ENCODE measurements around the gene MLC1. TPM values are rescaled to one million over a fixed set of nuclear protein-coding genes. Genes with fewer than 3 reads are reported as not detected.

Gene MLC1
- total RNA-seq, 4 donors from 2014 or later, result under 0.01 to 0.70 TPM; not detected in 2

GRCh38 chr22:50078761-50079160 lies 6.5 kb downstream of the MLC1 start:
- no peak overlapping the region for H3K4me3 ChIP-seq
- whole genome bisulfite sequencing, 2 donors, result 57 to 73% methylated on average over 9 of the region's 9 CpGs
- no peaks in the 10 kb centered on the region for H3K9me3 ChIP-seq

GRCh38 chr22:50078246-50078645 lies 7.0 kb downstream of the MLC1 start:
- no peak for TF ChIP-seq POLR2A (IDR thresholded peaks at IDR 0.05)
- TF ChIP-seq, protein P1, sequence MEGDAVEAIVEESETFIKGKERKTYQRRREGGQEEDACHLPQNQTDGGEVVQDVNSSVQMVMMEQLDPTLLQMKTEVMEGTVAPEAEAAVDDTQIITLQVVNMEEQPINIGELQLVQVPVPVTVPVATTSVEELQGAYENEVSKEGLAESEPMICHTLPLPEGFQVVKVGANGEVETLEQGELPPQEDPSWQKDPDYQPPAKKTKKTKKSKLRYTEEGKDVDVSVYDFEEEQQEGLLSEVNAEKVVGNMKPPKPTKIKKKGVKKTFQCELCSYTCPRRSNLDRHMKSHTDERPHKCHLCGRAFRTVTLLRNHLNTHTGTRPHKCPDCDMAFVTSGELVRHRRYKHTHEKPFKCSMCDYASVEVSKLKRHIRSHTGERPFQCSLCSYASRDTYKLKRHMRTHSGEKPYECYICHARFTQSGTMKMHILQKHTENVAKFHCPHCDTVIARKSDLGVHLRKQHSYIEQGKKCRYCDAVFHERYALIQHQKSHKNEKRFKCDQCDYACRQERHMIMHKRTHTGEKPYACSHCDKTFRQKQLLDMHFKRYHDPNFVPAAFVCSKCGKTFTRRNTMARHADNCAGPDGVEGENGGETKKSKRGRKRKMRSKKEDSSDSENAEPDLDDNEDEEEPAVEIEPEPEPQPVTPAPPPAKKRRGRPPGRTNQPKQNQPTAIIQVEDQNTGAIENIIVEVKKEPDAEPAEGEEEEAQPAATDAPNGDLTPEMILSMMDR (IDR thresholded peaks at IDR 0.05), result no peak
- Histone ChIP-seq H3K36me3 (no peaks in the 10 kb centered on the region), H3K27me3 (peaks cover 0 to 43% (median 0%) of the 10 kb centered on the region in 4 donors), H3K9me3 (no peaks in the 10 kb centered on the region), H3K4me1 (peaks cover 0 to 36% (median 0%) of the 10 kb centered on the region in 3 donors), H3K4me3 (no peak overlapping the region), H3K27ac (peak overlapping the region in 2 of 4 donors; percentile 58 to 59)
- WGBS, 2 donors, result 85 to 93% methylated on average over 8 to 11 of the region's 13 CpGs
- DNase-seq, result no peak
- intact Hi-C loops (cut with DNase I), result no loop called here

More at GRCh38 chr22:50078761-50079160, 6.5 kb downstream of the MLC1 start:
- no peak for DNase-seq
- peaks cover 4 to 41% (median 5%) of the 10 kb centered on the region in 3 donors for H3K4me1 ChIP-seq
- H3K36me3 ChIP-seq, result no peaks in the 10 kb centered on the region
- intact Hi-C loops (cut with DNase I), result no loop called here
- H3K27me3 ChIP-seq, result peaks cover 0 to 44% (median 0%) of the 10 kb centered on the region in 4 donors
- no peak for TF ChIP-seq POLR2A (IDR thresholded peaks at IDR 0.05)
- TF ChIP-seq, protein P1 (IDR thresholded peaks at IDR 0.05), result no peak
- peak overlapping the region in 2 of 4 donors; percentile 59 to 64 for H3K27ac ChIP-seq

GRCh38 chr22:50076646-50077535 lies 8.3 kb downstream of the MLC1 start:
- Histone ChIP-seq H3K36me3 (no peaks in the 10 kb centered on the region), H3K4me1 (peaks cover 0 to 23% (median 0%) of the 10 kb centered on the region in 3 donors), H3K27me3 (peaks cover 0 to 43% (median 0%) of the 10 kb centered on the region in 4 donors), H3K27ac (no peak overlapping the region), H3K4me3 (no peak overlapping the region), H3K9me3 (no peaks in the 10 kb centered on the region)
- TF ChIP-seq POLR2A (IDR thresholded peaks at IDR 0.05), result no peak
- TF ChIP-seq, protein P1 (IDR thresholded peaks at IDR 0.05), result no peak
- no peak for DNase-seq
- intact Hi-C loops (cut with DNase I), result no loop called here
- 85 to 86% methylated on average over 26 to 41 of the region's 43 CpGs for WGBS, 2 donors

GRCh38 chr22:50074551-50075530 lies 10.4 kb downstream of the MLC1 start:
- intact Hi-C loops (cut with DNase I), result no loop called here
- WGBS, 2 donors, result 55 to 66% methylated on average over 11 to 14 of the region's 32 CpGs
- no peak overlapping the region for H3K4me3 ChIP-seq
- no peak for DNase-seq
- TF ChIP-seq POLR2A (IDR thresholded peaks at IDR 0.05), result peak in 1 of 4 donors; percentile 12
- TF ChIP-seq, protein P1 (IDR thresholded peaks at IDR 0.05), result no peak
- H3K36me3 ChIP-seq, result no peaks in the 10 kb centered on the region
- H3K27ac ChIP-seq, result peak overlapping the region in 3 of 4 donors; percentile 39 to 73 (median 63)
- H3K4me1 ChIP-seq, result peaks cover 0 to 23% (median 0%) of the 10 kb centered on the region in 3 donors
- H3K9me3 ChIP-seq, result no peaks in the 10 kb centered on the region
- H3K27me3 ChIP-seq, result peaks cover 0 to 43% (median 0%) of the 10 kb centered on the region in 4 donors

All from esophagus squamous epithelium (tissue), 5 donors.